OCI-LY3 (cell line): ENCODE data around the gene CMAS.
"Not testable (repeated sequence)": the region's sequence is repeated elsewhere in the genome, so short reads cannot be mapped to it uniquely, and the experiment has no call there.

Experiments
- H2AFZ ChIP-seq: fragments of 200-600, 300-600 bp; shearing (Covaris generic); 2 replicates; pipeline ENCODE4 v1.6.0; 2014; ENCODE audit warnings: antibody characterized with exemption, low read depth, low read length
- H3K27ac ChIP-seq: fragments of 200-600, 300-600 bp; sonication (generic); 2 replicates; pipeline ENCODE4 v1.5.1; 2014; ENCODE audit warnings: mild to moderate bottlenecking, low read length, moderate library complexity, mixed read lengths
- H3K27me3 ChIP-seq: fragments of 200-600, 300-600 bp; sonication (generic); 2 replicates; pipeline ENCODE4 v1.6.1; 2014; ENCODE audit warnings: low read depth, low read length, mixed read lengths
- H3K36me3 ChIP-seq: fragments of 200-600, 300-600 bp; sonication (generic); replicated peaks from 2 replicates; pipeline ENCODE3; 2014; ENCODE audit warnings: low read depth, low read length, mixed read lengths
- H3K4me1 ChIP-seq: fragments of 300-600, 200-600 bp; sonication (generic); 2 replicates; pipeline ENCODE4 v1.6.1; 2014; ENCODE audit warnings: low read length, mixed read lengths
- H3K4me2 ChIP-seq: fragments of 200-600, 300-600 bp; sonication (generic); 2 replicates; pipeline ENCODE4 v1.6.1; 2014; ENCODE audit warnings: low read length, mixed read lengths
- H3K4me3 ChIP-seq: fragments of 300-600, 200-600 bp; sonication (generic); 2 replicates; pipeline ENCODE4 v1.5.1; 2014; ENCODE audit warnings: antibody characterized with exemption, mild to moderate bottlenecking, low read length, moderate library complexity
- H3K79me2 ChIP-seq: fragments of 300-600, 200-600 bp; shearing (Covaris generic); 2 replicates; pipeline ENCODE4 v1.6.1; 2014; ENCODE audit warnings: mild to moderate bottlenecking, low read length, mixed read lengths
- H3K9ac ChIP-seq: fragments of 300-600, 200-600 bp; shearing (Covaris generic); 2 replicates; pipeline ENCODE4 v1.6.0; 2014; ENCODE audit warnings: mild to moderate bottlenecking, low read length, moderate library complexity
- H3K9me3 ChIP-seq: fragments of 200-600, 300-600 bp; shearing (Covaris generic); 2 replicates; pipeline ENCODE4 v1.6.1; 2014; ENCODE audit warnings: low read length, mixed read lengths; ENCODE audit not compliant: insufficient read depth
- H4K20me1 ChIP-seq: fragments of 200-600, 300-600 bp; sonication (generic); 2 replicates; pipeline ENCODE4 v1.6.1; 2016; ENCODE audit warnings: low read length, mixed read lengths; ENCODE audit not compliant: insufficient read depth
- EZH2phosphoT487 ChIP-seq: fragments of 200-600 bp; shearing (Covaris generic); IDR thresholded peaks from 2 replicates; pipeline ENCODE4 v1.6.1; 2018; ENCODE audit warnings: antibody characterized with exemption, mixed run types, low read depth
- TF ChIP-seq, protein P1 (sequence below): fragments of 200-600, 300-600 bp; sonication (generic); IDR thresholded peaks from 2 replicates; pipeline ENCODE4 v1.5.1; 2014; ENCODE audit warnings: antibody characterized with exemption, low read length, low read depth

CMAS gene

DNA sequence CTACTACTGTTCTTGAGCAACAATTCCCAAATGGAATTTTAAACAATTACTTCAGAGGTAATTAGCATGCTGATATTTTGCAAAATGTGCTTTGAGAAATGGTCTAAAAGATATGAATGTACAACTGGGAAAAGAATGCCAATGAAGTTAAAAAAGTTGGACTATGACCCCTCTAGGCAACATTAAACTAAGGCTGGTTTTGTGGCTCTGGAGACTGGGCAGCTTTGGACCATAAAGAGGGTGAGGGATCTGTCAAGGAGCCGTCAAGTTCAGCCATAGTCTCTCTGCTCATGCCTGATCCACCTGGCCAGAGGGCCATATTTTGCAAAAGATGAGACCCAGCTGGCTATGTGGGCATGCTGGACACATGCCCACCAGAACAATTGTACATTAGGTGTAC, 38.8 kb downstream of the CMAS start:
- H2AFZ ChIP-seq, result no peak overlapping the region
- H4K20me1 ChIP-seq, result no peaks in the 10 kb centered on the region
- TF ChIP-seq, protein P1, sequence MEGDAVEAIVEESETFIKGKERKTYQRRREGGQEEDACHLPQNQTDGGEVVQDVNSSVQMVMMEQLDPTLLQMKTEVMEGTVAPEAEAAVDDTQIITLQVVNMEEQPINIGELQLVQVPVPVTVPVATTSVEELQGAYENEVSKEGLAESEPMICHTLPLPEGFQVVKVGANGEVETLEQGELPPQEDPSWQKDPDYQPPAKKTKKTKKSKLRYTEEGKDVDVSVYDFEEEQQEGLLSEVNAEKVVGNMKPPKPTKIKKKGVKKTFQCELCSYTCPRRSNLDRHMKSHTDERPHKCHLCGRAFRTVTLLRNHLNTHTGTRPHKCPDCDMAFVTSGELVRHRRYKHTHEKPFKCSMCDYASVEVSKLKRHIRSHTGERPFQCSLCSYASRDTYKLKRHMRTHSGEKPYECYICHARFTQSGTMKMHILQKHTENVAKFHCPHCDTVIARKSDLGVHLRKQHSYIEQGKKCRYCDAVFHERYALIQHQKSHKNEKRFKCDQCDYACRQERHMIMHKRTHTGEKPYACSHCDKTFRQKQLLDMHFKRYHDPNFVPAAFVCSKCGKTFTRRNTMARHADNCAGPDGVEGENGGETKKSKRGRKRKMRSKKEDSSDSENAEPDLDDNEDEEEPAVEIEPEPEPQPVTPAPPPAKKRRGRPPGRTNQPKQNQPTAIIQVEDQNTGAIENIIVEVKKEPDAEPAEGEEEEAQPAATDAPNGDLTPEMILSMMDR, result no peak
- no peak for TF ChIP-seq EZH2phosphoT487
- no peak overlapping the region for H3K27ac ChIP-seq
- peaks cover 10% of the 10 kb centered on the region for H3K4me1 ChIP-seq
- H3K4me3 ChIP-seq, result no peak overlapping the region
- H3K36me3 ChIP-seq, result no peaks in the 10 kb centered on the region
- no peaks in the 10 kb centered on the region for H3K9me3 ChIP-seq
- H3K9ac ChIP-seq, result no peak overlapping the region
- no peaks in the 10 kb centered on the region for H3K79me2 ChIP-seq
- H3K27me3 ChIP-seq, result no peaks in the 10 kb centered on the region
- no peak overlapping the region for H3K4me2 ChIP-seq

DNA sequence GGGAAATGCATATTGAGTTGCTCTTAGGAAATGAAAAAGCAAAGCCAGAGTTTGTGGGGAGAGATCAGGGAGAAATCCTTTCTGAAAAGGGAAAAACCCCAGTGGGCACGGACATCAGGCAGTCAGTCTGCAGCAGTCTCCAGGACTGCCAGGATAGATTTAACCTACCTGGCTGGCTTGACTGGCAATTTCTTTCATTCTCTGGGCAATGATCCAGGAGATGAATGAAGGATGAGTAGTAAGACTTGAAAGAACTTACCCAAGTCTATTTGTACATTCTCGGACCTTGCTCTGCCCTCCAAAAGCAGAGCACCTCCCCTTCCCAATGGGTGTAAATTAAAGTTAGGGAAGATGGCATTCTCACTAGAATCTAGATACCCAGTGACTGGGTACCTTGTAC, 42.9 kb downstream of the CMAS start:
- Histone ChIP-seq H3K9ac (no peak overlapping the region), H3K4me2 (no peak overlapping the region), H3K4me3 (no peak overlapping the region), H3K36me3 (no peaks in the 10 kb centered on the region), H4K20me1 (no peaks in the 10 kb centered on the region), H2AFZ (no peak overlapping the region), H3K4me1 (peaks cover 21% of the 10 kb centered on the region), H3K9me3 (peaks cover 3% of the 10 kb centered on the region; the same call in 1 of the 2 replicates), H3K79me2 (no peaks in the 10 kb centered on the region), H3K27me3 (no peaks in the 10 kb centered on the region), H3K27ac (no peak overlapping the region)
- TF ChIP-seq EZH2phosphoT487, result no peak
- TF ChIP-seq, protein P1, result no peak

DNA sequence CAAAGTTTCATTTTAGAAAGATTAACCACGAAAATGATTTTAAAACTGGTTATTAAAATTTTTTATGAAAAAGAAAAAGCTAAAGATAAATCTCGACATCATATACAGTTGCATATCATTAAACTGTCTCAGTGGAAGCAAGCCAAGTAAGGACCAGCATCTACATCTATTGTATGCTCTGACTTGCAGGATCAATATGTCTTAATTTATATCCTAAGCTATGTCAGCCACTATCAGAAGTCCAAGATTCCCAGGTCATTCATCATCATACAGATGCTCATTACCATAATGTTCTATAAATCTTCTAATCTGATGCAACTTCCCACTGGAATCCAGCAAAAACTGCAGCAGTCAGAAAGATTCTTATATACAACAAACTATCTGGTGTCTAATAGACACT, 43.5 kb downstream of the CMAS start:
- peaks cover 21% of the 10 kb centered on the region for H3K4me1 ChIP-seq
- H3K9ac ChIP-seq, result no peak overlapping the region
- no peak overlapping the region for H3K27ac ChIP-seq
- H3K9me3 ChIP-seq, result peaks cover 3% of the 10 kb centered on the region; the same call in 1 of the 2 replicates
- H4K20me1 ChIP-seq, result no peaks in the 10 kb centered on the region
- H3K4me3 ChIP-seq, result no peak overlapping the region
- no peaks in the 10 kb centered on the region for H3K36me3 ChIP-seq
- H3K79me2 ChIP-seq, result no peaks in the 10 kb centered on the region
- no peak overlapping the region for H3K4me2 ChIP-seq
- H3K27me3 ChIP-seq, result no peaks in the 10 kb centered on the region
- H2AFZ ChIP-seq, result no peak overlapping the region
- TF ChIP-seq, protein P1, result no peak
- no peak for TF ChIP-seq EZH2phosphoT487

DNA sequence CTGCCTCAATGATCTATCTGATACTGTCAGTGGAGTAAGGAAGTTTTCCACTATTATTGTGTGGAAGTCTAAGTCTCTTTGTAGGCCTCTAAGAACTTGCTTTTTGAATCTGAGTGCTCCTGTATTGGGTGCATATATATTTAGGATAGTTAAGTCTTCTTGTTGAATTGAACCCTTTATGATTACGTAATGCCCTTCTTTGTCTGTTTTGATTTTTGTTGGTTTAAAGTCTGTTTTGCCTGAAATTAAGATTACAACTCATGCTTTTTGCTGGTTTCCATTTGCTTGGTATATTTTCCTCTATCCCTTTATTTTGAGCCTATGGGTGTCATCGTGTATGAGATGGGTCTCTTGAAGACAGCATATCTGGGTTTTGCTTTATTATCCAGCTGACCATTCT, 53.0 kb downstream of the CMAS start:
- H2AFZ ChIP-seq, H3K36me3 ChIP-seq: not testable (repeated sequence)

More for the DNA sequence above, 53.0 kb downstream of the CMAS start:
- H3K4me2 ChIP-seq, H4K20me1 ChIP-seq, H3K27ac ChIP-seq, H3K9me3 ChIP-seq, H3K4me3 ChIP-seq, H3K27me3 ChIP-seq, H3K9ac ChIP-seq, H3K79me2 ChIP-seq: not testable (repeated sequence)
- H3K4me1 ChIP-seq, result peaks cover 36% of the 10 kb centered on the region
